Body of pancreas (tissue), 4 donors: ENCODE measurements around the gene RTBDN. TPM values are rescaled to one million over a fixed set of nuclear protein-coding genes. Genes with fewer than 3 reads are reported as not detected.
"Not testable (repeated sequence)": the region's sequence is repeated elsewhere in the genome, so short reads cannot be mapped to it uniquely, and the experiment has no call there.

ENCODE experiments used
- ATAC-seq: fragments of 150-250 bp; one replicate; pipeline ENCODE4 v1.9.1; 2016
- DNase-seq, 4 donors: peaks; one replicate each; pipeline ENCODE4 v3.0.0-alpha.2; 2019
- H3K27ac ChIP-seq, 4 donors: fragments of 200-600 bp; sonication (generic); 1 replicate in 3 of 4; 2 replicates in 1 of 4; pipeline versions ENCODE4 v1.5.1 to v1.6.1; 2016 to 2019; ENCODE audit warnings: mild to moderate bottlenecking in 1 of 4, mixed read lengths in 1 of 4, moderate library complexity in 1 of 4
- H3K27me3 ChIP-seq, 2 donors: fragments of 200-600 bp; sonication (generic); one replicate each; pipeline ENCODE4 v1.6.0; 2016; ENCODE audit warnings: mild to moderate bottlenecking in 1 of 2
- H3K36me3 ChIP-seq, 2 donors: fragments of 200-600 bp; sonication (generic); replicated peaks in 1 of 2; 2 replicates each; pipeline ENCODE4 v1.5.1; 2016; ENCODE audit warnings: low read depth in 2 of 2; ENCODE audit not compliant: insufficient read depth in 1 of 2
- H3K4me1 ChIP-seq: fragments of 200-600 bp; sonication (generic); one replicate; pipeline ENCODE4 v1.6.0; 2016
- H3K4me3 ChIP-seq, 2 donors: fragments of 200-600 bp; sonication (generic); 1 replicate in 1 of 2; 2 replicates in 1 of 2; pipeline ENCODE4 v1.5.1; 2016 to 2019
- H3K9me3 ChIP-seq, 3 donors: fragments of 200-600 bp; sonication (generic); 1 replicate in 2 of 3; 2 replicates in 1 of 3; pipeline ENCODE4 v1.5.1; 2016
- CTCF ChIP-seq, 7 experiments: fragments of 450-650 bp in 4 of 7; fragments of 200-600 bp in 3 of 7; sonication (generic) in 3 of 7; IDR thresholded peaks; one replicate each; pipeline ENCODE4 v1.5.1; 2016 to 2019; ENCODE audit warnings: antibody characterized with exemption in 7 of 7
- POLR2A ChIP-seq, 3 donors: fragments of 450-650 bp; IDR thresholded peaks; one replicate each; pipeline ENCODE4 v1.6.1; 2016; ENCODE audit warnings: antibody characterized with exemption in 3 of 3, mild to moderate bottlenecking in 2 of 3
- WGBS, 2 donors: methylation state at CpG; one replicate each; pipeline ENCODE4 v1.1.5; 2017; 5-methylcytosine and 5-hydroxymethylcytosine counted together
- intact Hi-C: fragments of 100-400 bp; cut with DNase I; formaldehyde crosslinking; loops from one replicate; pipeline ENCODE4 v1.15.1; 2023
- total RNA-seq, 2 donors: library from RNA; depleted of rRNA; stranded (reverse); fragments of >200 nt; gene quantifications; one replicate each; pipeline ENCODE4 v1.1.0, GENCODE V29; 2016

The RTBDN gene
- total RNA-seq, 2 donors from 2014 or later = 0.52 TPM; not detected in 1

- TF ChIP-seq POLR2A (IDR thresholded peaks at IDR 0.05) (no peak), CTCF (IDR thresholded peaks at IDR 0.05) (no peak)
Observed at GRCh38 chr19:12821761-12822160, 12.6 kb downstream of the RTBDN start.

GRCh38 chr19:12817810-12818209 lies 16.6 kb downstream of the RTBDN start:
- DNase-seq, H3K4me3 ChIP-seq: not testable (repeated sequence)

More at GRCh38 chr19:12821761-12822160, 12.6 kb downstream of the RTBDN start:
- no peaks in the 10 kb centered on the region for H3K36me3 ChIP-seq
- H3K27me3 ChIP-seq = peaks cover 0 to 7% of the 10 kb centered on the region in 2 donors
- 79 to 80% methylated on average over 2 of the region's 2 CpGs for WGBS, 2 donors
- DNase-seq (no peak), ATAC-seq (no peak)
- no peak overlapping the region for H3K27ac ChIP-seq
- H3K9me3 ChIP-seq = no peaks in the 10 kb centered on the region
- H3K4me1 ChIP-seq = peaks cover 7% of the 10 kb centered on the region
- intact Hi-C loops = no loop called here
- H3K4me3 ChIP-seq = no peak overlapping the region

GRCh38 chr19:12817188-12817587 lies 17.2 kb downstream of the RTBDN start:
- ATAC-seq, H3K4me1 ChIP-seq, H3K36me3 ChIP-seq, H3K27ac ChIP-seq, DNase-seq, H3K4me3 ChIP-seq, H3K27me3 ChIP-seq, intact Hi-C loops, H3K9me3 ChIP-seq: not testable (repeated sequence)
- 89 to 90% methylated on average over 6 of the region's 6 CpGs for WGBS, 2 donors

More at GRCh38 chr19:12817810-12818209, 16.6 kb downstream of the RTBDN start:
- H3K9me3 ChIP-seq, ATAC-seq, H3K27me3 ChIP-seq, H3K4me1 ChIP-seq, H3K27ac ChIP-seq, H3K36me3 ChIP-seq, intact Hi-C loops: not testable (repeated sequence)
- WGBS, 2 donors = 83 to 90% methylated on average over 10 to 11 of the region's 11 CpGs

GRCh38 chr19:12815088-12815487 lies 19.3 kb downstream of the RTBDN start:
- no peaks in the 10 kb centered on the region for H3K27me3 ChIP-seq
- no peak for DNase-seq
- no peaks in the 10 kb centered on the region for H3K36me3 ChIP-seq
- H3K4me1 ChIP-seq = no peaks in the 10 kb centered on the region
- ATAC-seq = no peak
- H3K9me3 ChIP-seq = no peaks in the 10 kb centered on the region
- TF ChIP-seq CTCF (IDR thresholded peaks at IDR 0.05) (no peak), POLR2A (IDR thresholded peaks at IDR 0.05) (no peak)
- H3K27ac ChIP-seq = no peak overlapping the region
- WGBS, 2 donors = 82 to 84% methylated on average over 7 of the region's 7 CpGs
- no peak overlapping the region for H3K4me3 ChIP-seq
- intact Hi-C loops = no loop called here

- DNase-seq = peak; percentile 89 to 92 (median 90)
- H3K27me3 ChIP-seq = no peaks in the 10 kb centered on the region
- 3 to 7% methylated on average over 23 to 66 of the region's 66 CpGs for WGBS, 2 donors
- H3K36me3 ChIP-seq = no peaks in the 10 kb centered on the region
- H3K27ac ChIP-seq = peak within 1 kb of the TSS in 2 of 4 donors; percentile 69 to 79
- ATAC-seq = peak; percentile 83
- H3K4me1 ChIP-seq = peaks cover 25% of the 10 kb centered on the region
- peak in 2 of 3 donors; percentile 45 to 58 for TF ChIP-seq POLR2A (IDR thresholded peaks at IDR 0.05)
- peak in 4 of 7 experiments; percentile 12 to 34 (median 20) for TF ChIP-seq CTCF (IDR thresholded peaks at IDR 0.05)
- peak within 1 kb of the TSS; percentile 12 to 33 for H3K4me3 ChIP-seq
- H3K9me3 ChIP-seq = no peaks in the 10 kb centered on the region
- intact Hi-C loops = no loop called here
Observed at GRCh38 chr19:12806242-12807081, 27.9 kb downstream of the RTBDN start, which contains the start of gene RNASEH2A. TSS of gene RNASEH2A (plus strand) at chr19:12806584. CDS start at chr19:12806674, 90 bp downstream.
